ENCODE data around the gene MYL12A. TPM values are rescaled to one million over a fixed set of nuclear protein-coding genes. Genes with fewer than 3 reads are reported as not detected.
A peak's percentile ranks its signal among the peaks of the same experiment; 100 is the strongest.

MYL12A gene
- total and polyA plus RNA-seq, 7 donors, result 165 to 1,173 (median 208) TPM

- no peaks in the 10 kb centered on the region for H3K27me3 ChIP-seq
- 89 to 90% methylated on average over 2 of the region's 2 CpGs for WGBS, 2 donors
- intact Hi-C loops (cut with DNase I), result no loop called here
- no peak overlapping the region for H3K27ac ChIP-seq
- DNase-seq, result no peak
- TF ChIP-seq POLR2A (IDR thresholded peaks at IDR 0.05), result no peak
- no peak for TF ChIP-seq POLR2AphosphoS5 (IDR thresholded peaks at IDR 0.05)
- no peak for TF ChIP-seq CTCF (IDR thresholded peaks at IDR 0.05)
- no peak for TF ChIP-seq EP300 (IDR thresholded peaks at IDR 0.05)
- peaks cover 0 to 28% (median 21%) of the 10 kb centered on the region in 4 donors for H3K4me1 ChIP-seq
- no peak overlapping the region for H3K4me3 ChIP-seq
- H3K9me3 ChIP-seq, result peaks cover 0 to 5% (median 0%) of the 10 kb centered on the region in 4 donors
- peaks cover 0 to 4% (median 0%) of the 10 kb centered on the region in 4 donors for H3K36me3 ChIP-seq
Observed at GRCh38 chr18:3207565-3207964, 40.0 kb upstream of the MYL12A start.

- TF ChIP-seq EP300 (IDR thresholded peaks at IDR 0.05), result no peak
- TF ChIP-seq POLR2AphosphoS5 (IDR thresholded peaks at IDR 0.05), result no peak
- no peak for TF ChIP-seq CTCF (IDR thresholded peaks at IDR 0.05)
- no peak for TF ChIP-seq POLR2A (IDR thresholded peaks at IDR 0.05)
- intact Hi-C loops (cut with DNase I), result no loop called here
- peaks cover 0 to 13% (median 2%) of the 10 kb centered on the region in 4 donors for H3K36me3 ChIP-seq
- H3K4me3 ChIP-seq, result no peak overlapping the region
- no peaks in the 10 kb centered on the region for H3K9me3 ChIP-seq
- WGBS, 2 donors, result 73 to 76% methylated on average over 4 of the region's 4 CpGs
- no peaks in the 10 kb centered on the region for H3K27me3 ChIP-seq
- peaks cover 0 to 40% (median 28%) of the 10 kb centered on the region in 4 donors for H3K4me1 ChIP-seq
- no peak for DNase-seq
- peak overlapping the region in 2 of 4 donors; percentile 56 to 58 for H3K27ac ChIP-seq
Observed at GRCh38 chr18:3209859-3210569, 37.6 kb upstream of the MYL12A start.

GRCh38 chr18:3211236-3211992 lies 36.2 kb upstream of the MYL12A start:
- Histone ChIP-seq H3K9me3 (no peaks in the 10 kb centered on the region), H3K4me1 (peaks cover 0 to 40% (median 28%) of the 10 kb centered on the region in 4 donors), H3K27ac (peak overlapping the region; percentile 11 to 58 (median 47)), H3K27me3 (no peaks in the 10 kb centered on the region), H3K4me3 (no peak overlapping the region), H3K36me3 (peaks cover 0 to 12% (median 3%) of the 10 kb centered on the region in 4 donors)
- intact Hi-C loops (cut with DNase I), result no loop called here
- TF ChIP-seq CTCF (IDR thresholded peaks at IDR 0.05) (no peak), POLR2A (IDR thresholded peaks at IDR 0.05) (no peak), POLR2AphosphoS5 (IDR thresholded peaks at IDR 0.05) (peak in 1 of 4 donors; percentile 3), EP300 (IDR thresholded peaks at IDR 0.05) (no peak)
- WGBS, 2 donors, result 56 to 65% methylated on average over 5 of the region's 5 CpGs
- DNase-seq, result no peak

- no peaks in the 10 kb centered on the region for H3K9me3 ChIP-seq
- WGBS, 2 donors, result 80 to 85% methylated on average over 4 of the region's 4 CpGs
- intact Hi-C loops (cut with DNase I), result no loop called here
- H3K4me3 ChIP-seq, result no peak overlapping the region
- H3K4me1 ChIP-seq, result peaks cover 0 to 43% (median 28%) of the 10 kb centered on the region in 4 donors
- H3K27ac ChIP-seq, result peak overlapping the region in 3 of 4 donors; percentile 38 to 58 (median 56)
- no peaks in the 10 kb centered on the region for H3K27me3 ChIP-seq
- DNase-seq, result no peak
- H3K36me3 ChIP-seq, result peaks cover 0 to 12% (median 3%) of the 10 kb centered on the region in 4 donors
- TF ChIP-seq POLR2A (IDR thresholded peaks at IDR 0.05), result no peak
- no peak for TF ChIP-seq EP300 (IDR thresholded peaks at IDR 0.05)
- no peak for TF ChIP-seq POLR2AphosphoS5 (IDR thresholded peaks at IDR 0.05)
- TF ChIP-seq CTCF (IDR thresholded peaks at IDR 0.05), result no peak
Observed at GRCh38 chr18:3212657-3213056, 34.9 kb upstream of the MYL12A start.
